GM18502 (cell line): ENCODE data around the gene GMIP.
"Not testable (repeated sequence)": the region's sequence is repeated elsewhere in the genome, so short reads cannot be mapped to it uniquely, and the experiment has no call there.

Experiments
- ATAC-seq: cut with Tn5 transposase; IDR thresholded peaks from one replicate; pipeline ENCODE4 v1.9.1; 2021; ENCODE audit warnings: mild to moderate bottlenecking; ENCODE audit not compliant: unreplicated experiment, poor library complexity

Gene GMIP

GRCh38 chr19:19643158-19644053 is at the start of gene GMIP:
Gene GMIP, minus strand, starts transcription at chr19:19643657. Its CDS starts 128 bp downstream, at chr19:19643529.
- ATAC-seq = peak; percentile 70

GRCh38 chr19:19691683-19692082 is 48.2 kb upstream of the GMIP start:
- no peak for ATAC-seq

DNA sequence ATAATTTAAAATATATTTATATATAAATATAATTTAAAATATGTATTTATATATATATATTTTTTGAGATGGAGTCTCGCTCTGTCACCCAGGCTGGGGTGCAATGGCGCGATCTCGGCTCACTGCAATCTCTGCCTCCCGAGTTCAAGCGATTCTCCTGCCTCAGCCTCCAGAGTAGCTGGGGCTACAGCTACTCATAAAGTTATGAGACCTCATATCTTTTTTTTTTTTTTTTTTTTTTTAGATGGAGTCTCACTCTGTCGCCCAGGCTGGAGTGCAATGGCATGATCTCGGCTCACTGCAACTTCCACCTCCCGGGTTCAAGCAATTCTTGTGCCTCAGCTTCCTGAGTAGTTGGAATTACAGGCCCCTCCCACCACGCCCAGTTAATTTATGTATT is 45.6 kb upstream of the GMIP start:
- not testable (repeated sequence) for ATAC-seq

- no peak for ATAC-seq
Observed at GRCh38 chr19:19687090-19687489, 43.6 kb upstream of the GMIP start.

DNA sequence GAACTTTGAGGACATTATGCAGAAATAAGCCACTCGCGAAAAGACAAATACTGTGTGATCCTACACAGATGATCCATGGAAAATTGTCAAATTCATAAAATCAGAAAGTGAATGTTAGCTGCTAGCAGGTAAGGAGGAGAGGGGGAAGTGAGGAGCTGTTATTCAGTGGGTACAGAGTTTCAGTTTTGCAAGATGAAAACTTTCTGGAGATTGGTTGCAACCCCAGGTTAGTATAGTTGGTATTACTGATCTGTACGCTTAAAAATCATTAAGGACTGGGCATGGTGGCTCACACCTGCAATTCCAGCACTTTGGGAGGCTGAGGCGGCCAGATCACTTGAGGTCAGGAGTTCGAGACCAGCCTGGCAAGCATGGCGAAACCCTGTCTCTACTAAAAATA is 43.1 kb upstream of the GMIP start:
- no peak for ATAC-seq

DNA sequence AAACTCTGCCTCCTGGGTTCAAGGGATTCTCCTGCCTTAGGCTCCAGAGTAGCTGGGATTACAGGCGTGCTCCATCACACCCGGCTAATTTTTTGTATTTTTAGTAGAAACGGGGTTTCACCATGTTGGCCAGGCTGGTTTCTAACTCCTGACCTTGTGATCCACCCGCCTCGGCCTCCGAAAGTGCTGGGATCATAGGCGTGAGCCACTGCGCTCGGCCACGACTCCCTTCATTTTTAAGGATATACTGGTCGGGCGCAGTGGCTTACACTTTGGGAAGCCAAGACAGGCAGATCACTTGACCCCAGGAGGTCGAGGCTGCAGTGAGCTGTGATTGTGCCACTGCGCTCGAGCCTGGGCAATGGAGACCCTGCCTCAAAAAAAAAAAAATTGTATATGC is 42.7 kb upstream of the GMIP start:
- ATAC-seq = not testable (repeated sequence)

- no peak for ATAC-seq
Observed at GRCh38 chr19:19679176-19680073, 36.0 kb upstream of the GMIP start.

GRCh38 chr19:19677579-19677978 is 34.1 kb upstream of the GMIP start:
- ATAC-seq = no peak

- no peak for ATAC-seq
Observed at GRCh38 chr19:19674315-19674714, 30.9 kb upstream of the GMIP start.

DNA sequence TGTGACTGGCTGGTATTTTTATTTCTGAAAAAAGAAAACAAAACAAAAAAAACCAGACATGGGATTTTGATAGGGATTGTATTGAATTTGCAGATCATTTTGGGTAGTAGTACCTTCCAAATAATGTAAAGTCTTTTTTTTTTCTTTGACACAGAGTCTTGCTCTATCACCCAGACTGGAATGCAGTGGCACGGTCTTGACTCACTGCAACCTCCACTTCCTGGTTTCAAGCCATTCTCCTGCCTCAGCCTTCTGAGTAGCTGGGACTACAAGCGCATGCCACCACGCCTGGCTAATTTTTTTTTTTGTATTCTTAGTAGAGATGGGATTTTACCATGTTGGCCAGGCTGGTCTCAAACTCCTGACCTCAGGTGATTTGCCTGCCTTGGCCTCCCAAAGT is 29.4 kb upstream of the GMIP start:
- ATAC-seq = no peak

- no peak for ATAC-seq
Observed at GRCh38 chr19:19670070-19670551, 26.7 kb upstream of the GMIP start.

- peak; percentile 70 for ATAC-seq
Observed at GRCh38 chr19:19668230-19669012, 25.0 kb upstream of the GMIP start, which contains the start of gene ZNF101. Gene ZNF101, plus strand, starts transcription at chr19:19668839. Its CDS starts 125 bp downstream, at chr19:19668964.

DNA sequence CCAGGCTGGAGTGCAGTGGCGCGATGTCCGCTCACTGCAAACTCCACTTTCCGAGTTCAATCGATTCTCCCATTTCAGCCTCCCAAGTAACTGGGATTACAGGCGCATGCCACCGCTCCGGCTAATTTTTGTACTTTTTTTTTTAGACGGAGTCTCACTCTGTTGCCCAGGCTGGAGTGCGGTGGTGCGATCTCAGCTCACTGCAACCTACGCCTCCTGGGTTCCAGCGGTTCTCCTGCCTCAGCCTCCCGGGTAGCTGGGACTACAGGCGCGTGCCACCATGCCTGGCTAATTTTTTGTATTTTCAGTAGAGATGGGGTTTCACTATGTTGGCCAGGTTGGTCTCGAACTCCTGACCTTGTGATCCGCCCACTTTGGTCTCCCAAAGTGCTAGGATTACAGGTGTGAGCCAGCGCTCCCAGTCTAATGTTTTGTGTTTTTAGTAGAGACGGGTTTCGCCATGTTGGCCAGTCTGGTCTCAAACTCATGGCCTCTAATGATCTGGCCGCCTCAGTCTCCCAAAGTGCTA is 22.0 kb upstream of the GMIP start:
- ATAC-seq = not testable (repeated sequence)

- ATAC-seq = peak; percentile 76
Observed at GRCh38 chr19:19663256-19664120, 20.0 kb upstream of the GMIP start, which contains the start of gene ATP13A1. Gene ATP13A1, minus strand, starts transcription at chr19:19663676. Its CDS starts 10 bp downstream, at chr19:19663666.

DNA sequence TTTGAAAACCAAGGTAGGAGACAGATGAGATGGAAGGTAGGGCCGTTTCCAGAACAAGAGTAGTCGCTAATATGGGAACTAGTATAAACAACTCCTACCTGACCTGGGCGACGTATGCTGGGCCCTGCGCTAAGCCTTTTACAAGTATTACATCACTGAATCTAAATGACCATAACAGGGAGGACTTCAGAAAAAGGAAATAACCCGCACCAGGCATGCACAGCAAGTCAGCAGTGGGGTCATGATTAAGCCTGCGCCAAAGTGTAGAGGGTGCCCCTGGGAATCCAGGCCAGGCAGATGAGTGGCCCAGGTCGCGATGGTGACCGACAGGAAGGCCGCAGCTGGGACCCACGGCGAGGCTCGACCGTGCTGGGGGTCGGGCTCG is 19.4 kb upstream of the GMIP start:
- ATAC-seq = no peak

- ATAC-seq = no peak
Observed at GRCh38 chr19:19662344-19662743, 18.9 kb upstream of the GMIP start.

DNA sequence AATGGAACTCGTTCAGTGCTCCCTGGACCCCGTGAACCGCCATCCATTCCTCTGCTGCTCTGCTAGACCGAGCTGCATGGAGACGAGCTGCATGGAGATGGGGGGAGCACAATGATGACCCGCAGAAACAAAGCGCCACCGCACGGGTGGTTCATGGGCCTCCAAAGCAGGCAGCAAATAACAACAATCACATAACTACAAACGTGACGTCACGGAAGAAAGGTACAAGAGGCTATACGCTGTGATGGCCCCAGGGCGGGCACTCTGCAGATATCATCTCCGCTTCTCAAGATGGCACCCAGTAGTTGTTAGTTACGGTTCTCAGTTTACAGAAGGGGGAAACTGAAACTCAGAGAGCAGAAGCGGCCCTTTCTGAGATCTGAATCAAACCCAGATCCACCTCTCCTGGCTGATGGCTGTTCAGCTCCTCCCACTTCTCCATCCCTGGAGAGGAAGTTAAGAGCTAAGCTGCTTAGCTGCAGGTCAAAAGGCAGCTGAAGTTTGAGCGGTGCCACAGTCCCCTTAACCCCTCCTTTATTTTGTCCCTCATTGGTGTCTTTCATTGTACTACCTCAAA is 18.3 kb upstream of the GMIP start:
- ATAC-seq = peak; percentile 45

- no peak for ATAC-seq
Observed at GRCh38 chr19:19661141-19661674, 17.8 kb upstream of the GMIP start.
